ENCODE results near the gene GRIN2B.
A peak's percentile ranks its signal among the peaks of the same experiment; 100 is the strongest.

The GRIN2B gene

GRCh38 chr12:13981296-13981962, at the start of gene GRIN2B:
Gene GRIN2B (minus strand): TSS chr12:13981602. CDS start chr12:13866208, 115,394 bp downstream.
- peak; percentile 36 for DNase-seq

DNA sequence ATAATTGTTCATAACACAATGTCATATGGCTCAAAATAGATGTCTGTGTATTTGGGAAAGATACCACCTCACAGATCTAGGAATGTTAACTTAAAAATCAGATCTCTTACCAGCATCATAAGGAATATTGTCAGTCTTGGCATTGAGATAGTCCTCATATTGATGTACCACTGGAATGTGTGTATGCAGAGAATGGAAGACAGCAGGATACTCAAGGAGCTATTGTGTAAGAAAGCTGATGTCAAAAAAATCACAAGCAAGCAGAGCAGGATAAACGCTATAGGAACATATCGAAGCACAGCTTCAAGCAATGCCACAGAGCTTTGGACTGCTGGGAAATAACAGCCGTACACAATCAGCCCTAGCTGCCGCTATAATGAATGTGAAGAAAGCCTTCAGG, 45.1 kb upstream of the GRIN2B start:
- DNase-seq, result no peak

- DNase-seq, result no peak
These were observed 43.2 kb upstream of the GRIN2B start for GRCh38 chr12:14024591-14024990.

- DNase-seq, result no peak
These were observed 36.7 kb upstream of the GRIN2B start for GRCh38 chr12:14018080-14018479.

GRCh38 chr12:14010989-14011388, 29.6 kb upstream of the GRIN2B start:
- no peak for DNase-seq

GRCh38 chr12:14007639-14008038, 26.2 kb upstream of the GRIN2B start:
- no peak for DNase-seq

GRCh38 chr12:13992585-13992984, 11.2 kb upstream of the GRIN2B start:
- no peak for DNase-seq

GRCh38 chr12:13992106-13992505, 10.7 kb upstream of the GRIN2B start:
- no peak for DNase-seq

- DNase-seq, result no peak
These were observed 4.6 kb upstream of the GRIN2B start for GRCh38 chr12:13986031-13986430.

DNA sequence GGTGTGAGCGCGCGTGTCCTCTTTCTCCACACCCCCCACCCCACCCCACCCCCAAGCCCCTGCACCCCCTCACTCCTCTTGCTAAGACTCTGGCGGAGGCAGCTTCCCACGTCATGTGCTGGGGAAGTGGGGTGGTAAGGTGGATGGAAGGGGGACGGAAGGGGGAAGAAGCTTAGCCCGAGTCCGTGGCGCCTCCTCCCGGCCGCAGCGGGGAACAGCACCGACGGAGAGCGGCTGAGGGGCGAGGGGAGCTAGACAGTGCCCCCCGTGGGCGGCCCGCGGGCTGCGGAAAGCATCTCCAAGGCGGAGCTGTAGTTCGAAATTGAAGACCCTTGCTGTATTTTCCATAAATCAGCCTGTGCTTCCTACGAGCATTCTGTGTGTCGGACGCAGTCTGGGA, 588 bp upstream of the GRIN2B start:
- DNase-seq, result peak; percentile 80

DNA sequence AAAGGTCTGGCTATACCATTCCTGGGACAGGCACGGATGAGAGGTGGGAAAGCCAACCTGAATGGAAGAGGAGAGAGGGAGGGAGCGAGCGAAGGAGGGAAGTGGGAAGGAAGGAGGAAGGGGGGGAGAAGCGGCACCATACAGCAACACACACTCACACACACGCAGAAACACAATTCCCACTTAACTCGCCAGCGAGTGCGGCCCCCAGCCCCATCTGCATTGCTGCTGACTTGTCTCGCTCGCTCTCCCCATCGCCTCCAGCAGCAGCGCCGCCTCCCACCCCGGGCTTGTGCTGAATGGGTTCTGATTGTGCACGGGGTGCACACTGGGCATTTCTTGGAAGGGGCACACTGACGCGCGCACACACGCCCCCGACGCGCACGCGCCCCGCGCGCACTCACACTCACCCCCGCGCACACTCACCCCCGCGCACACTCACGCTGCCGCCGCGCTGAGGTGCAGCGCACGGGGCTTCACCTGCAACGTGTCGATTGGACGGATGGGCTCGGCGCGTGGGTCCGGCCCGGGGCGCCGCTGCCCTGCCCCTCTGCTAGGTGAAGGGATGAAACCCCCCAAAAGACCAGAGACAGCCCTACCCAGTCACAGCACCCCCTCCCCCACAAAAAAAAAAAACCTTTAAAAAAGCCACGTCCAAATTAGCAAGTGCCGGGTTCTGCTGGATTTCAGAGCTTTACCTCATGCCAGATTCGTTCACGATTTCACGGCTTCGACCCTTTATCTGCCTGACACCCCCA, 685 bp downstream of the GRIN2B start:
- DNase-seq, result no peak

DNA sequence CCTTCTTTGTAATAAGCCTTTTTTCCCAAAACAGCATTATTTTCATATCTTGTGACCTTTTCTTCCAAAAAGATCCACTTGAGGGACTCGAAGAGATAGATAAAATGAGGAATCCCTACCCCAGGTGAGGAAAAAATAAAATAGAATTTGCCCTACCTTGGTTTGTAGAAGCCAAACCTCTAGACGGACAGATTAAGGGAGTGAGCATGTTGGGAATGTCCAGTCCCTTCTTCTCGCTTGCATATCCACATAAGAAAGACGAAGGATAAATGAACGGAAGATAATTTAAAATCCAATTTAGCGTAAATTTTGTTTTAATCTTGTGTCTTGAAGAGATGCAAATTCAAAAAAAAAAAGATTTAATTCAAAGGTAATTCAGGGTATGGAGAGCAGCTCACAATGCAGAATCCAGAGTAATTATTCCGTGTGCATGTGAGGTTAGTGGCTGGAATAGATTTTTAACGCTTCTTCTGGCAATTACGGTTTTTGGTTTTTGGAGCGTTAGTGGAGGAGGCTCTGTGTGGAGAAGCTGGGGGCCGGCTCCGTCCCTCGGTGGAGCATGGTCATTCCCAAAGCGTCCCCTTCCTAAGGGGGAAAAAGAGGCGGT, 1.5 kb downstream of the GRIN2B start:
- no peak for DNase-seq

DNA sequence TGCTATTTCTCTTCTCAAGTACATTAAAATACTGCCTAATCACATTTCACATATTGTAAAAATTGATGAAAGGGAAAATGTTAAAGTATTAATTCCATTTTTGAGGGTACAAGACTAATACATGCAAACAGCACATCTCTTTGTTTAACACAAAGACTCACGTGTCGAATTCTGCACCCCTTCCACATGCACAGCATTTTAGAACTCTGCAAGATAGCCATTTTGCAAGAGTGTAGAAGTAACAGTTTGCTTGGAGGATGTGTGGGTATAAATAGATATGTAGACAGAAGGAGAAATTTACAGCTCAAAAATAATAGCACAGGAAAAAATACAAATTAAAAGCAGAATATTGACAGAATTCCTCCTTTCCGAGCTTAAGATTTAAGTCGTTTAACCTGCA, 2.5 kb downstream of the GRIN2B start:
- no peak for DNase-seq

DNA sequence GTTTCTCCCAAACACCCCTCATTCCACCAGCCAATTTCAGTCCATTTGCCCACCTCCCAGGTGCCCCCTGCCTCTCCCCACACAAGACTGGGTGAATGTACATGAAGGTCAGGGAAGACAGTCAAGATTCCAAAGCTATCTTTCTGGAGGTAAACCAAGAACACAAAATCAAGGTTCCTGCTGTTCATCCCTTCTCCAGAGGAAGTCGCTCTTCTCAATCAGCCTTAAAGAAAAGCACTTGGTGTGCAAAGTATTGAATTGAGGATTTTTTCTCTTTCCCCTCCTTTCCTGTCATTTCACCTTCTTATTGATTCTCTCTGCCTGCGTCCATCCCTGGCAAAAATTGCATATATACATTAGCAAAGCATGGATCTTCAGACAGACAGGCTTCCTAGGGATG, 4.5 kb downstream of the GRIN2B start:
- no peak for DNase-seq

- DNase-seq, result no peak
These were observed 5.3 kb downstream of the GRIN2B start for GRCh38 chr12:13976028-13976584.

GRCh38 chr12:13973996-13974395, 7.4 kb downstream of the GRIN2B start:
- peak; percentile 4 for DNase-seq

DNA sequence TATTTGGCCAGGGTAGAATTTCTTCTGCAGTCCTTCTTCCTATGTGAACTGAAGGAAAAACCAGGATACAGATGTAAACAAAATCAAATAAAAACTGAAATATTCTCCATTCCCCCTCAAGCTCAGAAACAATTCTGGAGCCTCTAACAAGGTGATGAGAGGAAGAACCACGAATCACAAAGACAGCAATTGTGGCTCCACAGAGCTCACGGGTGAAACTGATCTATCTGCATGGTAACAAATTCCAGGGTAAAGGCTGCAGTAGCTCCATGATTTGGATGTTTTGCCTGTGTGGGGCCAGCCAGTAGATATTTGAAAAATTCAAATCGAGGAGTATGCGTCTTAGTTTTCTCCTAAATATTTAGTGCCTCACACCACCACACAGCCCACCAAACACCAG, 10.6 kb downstream of the GRIN2B start:
- no peak for DNase-seq

GRCh38 chr12:13968281-13968680, 13.1 kb downstream of the GRIN2B start:
- no peak for DNase-seq

DNA sequence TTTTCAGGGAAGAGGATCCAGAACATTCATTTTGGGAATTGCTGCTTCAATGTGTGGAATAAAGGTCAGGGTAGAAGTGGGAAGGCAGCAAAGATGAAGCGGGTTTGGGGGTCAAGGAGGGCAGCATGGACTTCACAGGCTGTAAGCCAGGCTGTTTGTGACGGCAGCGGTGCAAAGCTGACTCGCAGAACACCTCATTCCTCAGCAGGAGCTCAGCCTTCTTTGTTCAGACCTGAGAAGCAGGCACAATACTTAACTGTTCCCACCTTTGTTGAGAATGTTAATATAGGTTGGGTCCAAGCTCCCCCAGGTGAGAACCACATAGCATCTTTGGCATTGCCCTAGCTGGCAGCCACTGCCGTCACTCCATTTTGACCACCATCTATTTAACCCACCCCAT, 16.7 kb downstream of the GRIN2B start:
- no peak for DNase-seq

DNA sequence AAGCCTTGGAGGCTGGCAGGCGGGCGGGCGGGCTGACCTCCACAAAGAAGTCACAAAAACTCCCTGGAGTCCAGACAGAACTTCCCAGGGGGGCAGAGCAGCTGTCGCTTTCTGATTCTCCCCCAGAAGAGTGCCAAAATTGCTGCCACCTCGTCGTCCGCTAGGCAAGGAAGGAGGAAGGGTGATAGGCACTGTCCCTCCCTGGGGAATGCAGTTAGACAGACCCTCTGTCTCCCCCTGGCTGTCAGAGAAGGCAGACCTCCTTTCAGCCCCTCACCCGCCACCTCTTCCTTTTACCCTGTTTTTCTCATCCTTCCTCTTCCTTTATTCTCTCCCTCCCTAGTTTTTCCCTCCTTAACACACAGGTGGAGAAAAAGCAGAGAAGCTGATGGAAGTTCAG, 18.7 kb downstream of the GRIN2B start:
- no peak for DNase-seq

DNA sequence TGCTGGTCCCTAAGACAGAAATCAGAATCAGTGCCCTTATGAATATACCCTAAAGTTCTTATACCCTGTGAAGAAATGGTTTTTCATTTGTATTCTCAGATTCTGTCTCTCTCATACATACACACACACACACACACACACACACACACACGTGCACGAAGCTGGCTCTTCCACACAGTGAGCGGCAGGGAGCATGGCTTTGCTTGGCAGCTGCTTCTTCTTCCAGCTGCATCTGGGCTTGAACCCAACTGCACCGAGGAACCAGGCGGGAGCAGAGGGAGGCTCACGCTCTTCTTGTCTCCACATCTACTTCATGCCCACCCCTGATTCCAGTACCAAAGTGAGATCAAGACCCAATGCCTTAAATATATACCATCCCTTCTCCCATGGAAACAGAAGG, 19.4 kb downstream of the GRIN2B start:
- DNase-seq, result no peak

- no peak for DNase-seq
These were observed 22.2 kb downstream of the GRIN2B start for GRCh38 chr12:13959131-13959723.

GRCh38 chr12:13957576-13957975, 23.8 kb downstream of the GRIN2B start:
- no peak for DNase-seq

Measured in NCI-H1694 (cell line).